Sigmoid colon (tissue), 7 donors: ENCODE data around the gene ADAD1. TPM values are rescaled to one million over a fixed set of nuclear protein-coding genes. Genes with fewer than 3 reads are reported as not detected.

Experiments used
- DNase-seq: peaks from one replicate; pipeline ENCODE4 v3.0.0-alpha.2; 2019
- H3K27ac ChIP-seq, 4 donors: fragments of 200-600 bp; sonication (generic); one replicate each; pipeline ENCODE4 v1.5.1; 2016 to 2019; ENCODE audit warnings: mild to moderate bottlenecking in 1 of 4
- H3K27me3 ChIP-seq, 3 donors: fragments of 200-600 bp; sonication (generic); one replicate each; pipeline ENCODE4 v1.5.1; 2019; ENCODE audit warnings: mild to moderate bottlenecking in 1 of 3
- H3K36me3 ChIP-seq, 4 donors: fragments of 200-600 bp; sonication (generic); one replicate each; pipeline ENCODE4 v1.5.1; 2016 to 2019
- H3K4me1 ChIP-seq, 4 donors: fragments of 200-600 bp; sonication (generic); one replicate each; pipeline ENCODE4 v1.5.1; 2017 to 2019
- H3K4me3 ChIP-seq, 4 donors: fragments of 200-600 bp; sonication (generic); one replicate each; pipeline ENCODE4 v1.5.1; 2017 to 2019; ENCODE audit warnings: mild to moderate bottlenecking in 2 of 4, moderate library complexity in 1 of 4
- H3K9me3 ChIP-seq, 4 donors: fragments of 200-600 bp in 3 of 4; sonication (generic) in 3 of 4; one replicate each; pipeline versions ENCODE4 v1.5.1 to v1.6.1; 2013 to 2019
- EP300 ChIP-seq, 4 donors: sonication (generic); formaldehyde crosslinking; IDR thresholded peaks; one replicate each; pipeline ENCODE4 v1.6.1; 2017; ENCODE audit warnings: antibody characterized with exemption in 4 of 4
- POLR2A ChIP-seq, 2 donors: fragments of 450-650 bp; IDR thresholded peaks; one replicate each; pipeline ENCODE4 v1.6.1; 2016; ENCODE audit warnings: antibody characterized with exemption in 2 of 2, mild to moderate bottlenecking in 2 of 2, moderate library complexity in 2 of 2
- POLR2AphosphoS5 ChIP-seq, 4 donors: sonication (generic); formaldehyde crosslinking; IDR thresholded peaks; one replicate each; pipeline ENCODE4 v1.6.1; 2017; ENCODE audit warnings: antibody characterized with exemption in 4 of 4
- WGBS, 2 donors: extraction: QIAGEN DNeasy Blood & Tissue Kit; methylation state at CpG; one replicate each; pipeline ENCODE4 v1.1.7; 2013; 5-methylcytosine and 5-hydroxymethylcytosine counted together
- intact Hi-C: fragments of 100-400 bp; cut with DNase I; formaldehyde crosslinking; loops from one replicate; pipeline ENCODE4 v1.15.1; 2023
- polyA plus RNA-seq, 3 donors: library from polyadenylated mRNA; stranded (reverse); fragments of 200-250 nt; gene quantifications; one replicate each; pipeline ENCODE4 v1.2.3, GENCODE V29; 2013
- total RNA-seq, 4 donors: library from RNA; depleted of rRNA; stranded (reverse); fragments of >200 nt; gene quantifications; one replicate each; pipeline ENCODE4 v1.1.0, GENCODE V29; 2016
- TF ChIP-seq, protein P1 (sequence below), 4 experiments: fragments of 450-650 bp in 3 of 4; fragments of 200-600 bp in 1 of 4; IDR thresholded peaks; one replicate each; pipeline ENCODE4 v1.5.1; 2016 to 2019; ENCODE audit warnings: antibody characterized with exemption in 4 of 4, mild to moderate bottlenecking in 3 of 4, moderate library complexity in 2 of 4
- donor health status: healthy with polysubstance abuse.
- donor health status: Bipolar disorder and iron deficiency.
- donor health status: healthy.

Gene ADAD1
- total and polyA plus RNA-seq, 7 donors: not detected

GRCh38 chr4:122434285-122434684 is 55.5 kb downstream of the ADAD1 start:
- TF ChIP-seq EP300 (IDR thresholded peaks at IDR 0.05) (no peak), POLR2A (IDR thresholded peaks at IDR 0.05) (no peak), POLR2AphosphoS5 (IDR thresholded peaks at IDR 0.05) (no peak)
- TF ChIP-seq, protein P1, sequence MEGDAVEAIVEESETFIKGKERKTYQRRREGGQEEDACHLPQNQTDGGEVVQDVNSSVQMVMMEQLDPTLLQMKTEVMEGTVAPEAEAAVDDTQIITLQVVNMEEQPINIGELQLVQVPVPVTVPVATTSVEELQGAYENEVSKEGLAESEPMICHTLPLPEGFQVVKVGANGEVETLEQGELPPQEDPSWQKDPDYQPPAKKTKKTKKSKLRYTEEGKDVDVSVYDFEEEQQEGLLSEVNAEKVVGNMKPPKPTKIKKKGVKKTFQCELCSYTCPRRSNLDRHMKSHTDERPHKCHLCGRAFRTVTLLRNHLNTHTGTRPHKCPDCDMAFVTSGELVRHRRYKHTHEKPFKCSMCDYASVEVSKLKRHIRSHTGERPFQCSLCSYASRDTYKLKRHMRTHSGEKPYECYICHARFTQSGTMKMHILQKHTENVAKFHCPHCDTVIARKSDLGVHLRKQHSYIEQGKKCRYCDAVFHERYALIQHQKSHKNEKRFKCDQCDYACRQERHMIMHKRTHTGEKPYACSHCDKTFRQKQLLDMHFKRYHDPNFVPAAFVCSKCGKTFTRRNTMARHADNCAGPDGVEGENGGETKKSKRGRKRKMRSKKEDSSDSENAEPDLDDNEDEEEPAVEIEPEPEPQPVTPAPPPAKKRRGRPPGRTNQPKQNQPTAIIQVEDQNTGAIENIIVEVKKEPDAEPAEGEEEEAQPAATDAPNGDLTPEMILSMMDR (IDR thresholded peaks at IDR 0.05): no peak
- H3K9me3 ChIP-seq: no peaks in the 10 kb centered on the region
- no peak overlapping the region for H3K27ac ChIP-seq
- H3K4me3 ChIP-seq: no peak overlapping the region
- intact Hi-C loops: no loop called here
- H3K4me1 ChIP-seq: no peaks in the 10 kb centered on the region
- no peaks in the 10 kb centered on the region for H3K27me3 ChIP-seq
- DNase-seq: no peak
- 71 to 72% methylated on average over 3 of the region's 3 CpGs for WGBS, 2 donors
- H3K36me3 ChIP-seq: no peaks in the 10 kb centered on the region

DNA sequence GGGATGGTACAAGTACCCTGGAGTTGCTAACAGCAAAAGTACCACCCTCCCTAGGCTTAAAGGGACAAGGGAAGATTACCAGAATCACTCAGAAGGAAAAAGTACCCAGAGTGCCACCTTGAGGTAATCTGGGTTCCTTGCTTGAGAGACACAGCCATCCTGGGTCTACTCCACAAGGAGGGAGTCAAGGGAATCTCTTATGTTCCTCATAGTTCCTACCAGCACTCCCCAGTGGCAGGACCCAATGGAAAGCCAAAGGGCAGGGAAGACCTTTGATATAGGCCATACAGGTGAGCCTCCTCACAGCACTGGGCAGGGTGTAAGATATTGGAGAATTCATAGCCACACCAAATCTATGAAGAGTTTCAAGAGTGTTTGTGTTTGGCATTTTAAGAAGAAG is 72.0 kb downstream of the ADAD1 start:
- no peaks in the 10 kb centered on the region for H3K4me1 ChIP-seq
- no peak for DNase-seq

DNA sequence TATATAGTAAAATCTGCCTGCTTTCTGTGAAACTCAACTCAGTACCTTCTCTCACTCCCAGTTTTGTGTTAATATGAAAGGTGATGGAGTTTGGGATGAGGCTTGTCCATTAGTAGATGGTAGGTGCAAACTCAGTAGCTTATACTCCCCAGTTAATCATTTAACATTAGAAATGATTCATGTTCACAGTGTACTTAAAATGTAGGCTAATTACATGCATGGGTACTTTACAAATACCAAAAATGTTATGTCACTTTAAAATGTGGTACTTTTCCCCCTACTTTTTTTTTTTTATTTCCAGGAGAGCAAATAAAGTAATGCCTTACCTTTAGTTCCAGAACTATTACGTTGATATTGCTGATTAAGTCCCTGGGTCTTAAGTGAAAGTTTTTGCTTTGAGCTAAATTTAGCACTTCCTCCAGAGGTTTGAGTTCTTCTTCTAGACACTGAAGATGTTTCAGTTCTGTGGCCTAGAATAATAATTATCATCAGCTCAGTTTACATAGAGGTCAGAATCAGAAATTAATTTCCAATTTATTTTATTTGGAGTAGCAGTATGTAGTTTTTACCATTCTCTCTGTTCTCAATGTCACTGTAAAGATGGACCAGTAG is 74.7 kb downstream of the ADAD1 start:
- Histone ChIP-seq H3K36me3 (no peaks in the 10 kb centered on the region), H3K9me3 (peaks cover 0 to 2% (median 0%) of the 10 kb centered on the region in 4 donors), H3K4me3 (no peak overlapping the region), H3K27me3 (no peaks in the 10 kb centered on the region), H3K27ac (no peak overlapping the region), H3K4me1 (no peaks in the 10 kb centered on the region)
- WGBS, 2 donors: 13 to 16% methylated on average over 1 of the region's 1 CpG
- no peak for DNase-seq
- no peak for TF ChIP-seq POLR2A (IDR thresholded peaks at IDR 0.05)
- no peak for TF ChIP-seq POLR2AphosphoS5 (IDR thresholded peaks at IDR 0.05)
- TF ChIP-seq, protein P1 (IDR thresholded peaks at IDR 0.05): no peak
- TF ChIP-seq EP300 (IDR thresholded peaks at IDR 0.05): no peak
- intact Hi-C loops: no loop called here

More for the DNA sequence above, 72.0 kb downstream of the ADAD1 start:
- no peak overlapping the region for H3K4me3 ChIP-seq
- no peaks in the 10 kb centered on the region for H3K36me3 ChIP-seq
- no peaks in the 10 kb centered on the region for H3K27me3 ChIP-seq
- TF ChIP-seq POLR2AphosphoS5 (IDR thresholded peaks at IDR 0.05): no peak
- TF ChIP-seq, protein P1 (IDR thresholded peaks at IDR 0.05): no peak
- no peak overlapping the region for H3K27ac ChIP-seq
- intact Hi-C loops: no loop called here
- H3K9me3 ChIP-seq: peaks cover 0 to 2% (median 0%) of the 10 kb centered on the region in 4 donors

DNA sequence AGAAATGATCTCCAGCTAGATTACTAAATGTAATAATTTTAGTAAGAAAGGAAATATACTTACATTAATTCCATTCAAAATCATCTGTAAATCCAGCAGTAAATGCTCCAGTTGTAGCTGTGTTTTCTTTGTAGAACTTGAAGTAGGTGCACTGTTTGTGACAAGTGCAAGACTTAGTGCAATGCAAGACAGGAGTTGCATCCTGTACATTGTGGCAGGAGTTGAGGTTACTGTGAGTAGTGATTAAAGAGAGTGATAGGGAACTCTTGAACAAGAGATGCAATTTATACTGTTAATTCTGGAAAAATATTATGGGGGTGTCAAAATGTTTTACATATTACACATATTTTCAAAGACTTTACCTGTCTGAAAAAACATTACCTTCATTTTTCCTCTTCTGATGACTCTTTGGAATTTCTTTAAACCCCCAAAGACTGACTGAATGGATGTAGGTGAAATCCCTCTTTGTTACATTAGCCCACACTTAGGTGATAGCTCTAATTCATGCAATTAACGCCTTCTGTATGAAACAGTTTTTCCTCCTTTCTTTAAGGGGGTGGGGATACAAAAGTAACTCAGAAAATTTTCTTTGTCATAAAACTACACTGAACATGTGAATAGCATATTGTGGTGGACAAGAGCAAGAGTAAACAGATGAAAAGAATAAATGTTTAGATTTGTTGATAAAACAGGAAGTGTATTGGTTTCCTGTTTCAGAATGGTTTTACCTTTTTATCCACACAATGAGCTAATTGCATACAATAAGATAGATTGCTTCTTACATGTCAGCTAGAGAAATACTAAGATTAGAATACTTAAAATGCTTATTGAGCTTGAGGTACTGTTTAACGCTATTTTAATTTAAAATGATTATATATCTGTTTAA is 77.7 kb downstream of the ADAD1 start, which contains the start of gene IL2:
IL2 (minus strand) TSS at position 495 of the 886 bp plus-strand sequence; CDS start at position 210, 285 bp downstream.
- TF ChIP-seq EP300 (IDR thresholded peaks at IDR 0.05) (no peak), POLR2A (IDR thresholded peaks at IDR 0.05) (no peak), POLR2AphosphoS5 (IDR thresholded peaks at IDR 0.05) (no peak)
- TF ChIP-seq, protein P1 (IDR thresholded peaks at IDR 0.05): no peak
- intact Hi-C loops: no loop called here
- Histone ChIP-seq H3K4me1 (no peaks in the 10 kb centered on the region), H3K27me3 (no peaks in the 10 kb centered on the region), H3K4me3 (no peak within 1 kb of the TSS), H3K36me3 (no peaks in the 10 kb centered on the region), H3K27ac (no peak within 1 kb of the TSS), H3K9me3 (no peaks in the 10 kb centered on the region)
- no peak for DNase-seq
- WGBS, 2 donors: 70 to 74% methylated on average over 2 of the region's 2 CpGs
